GM12878 (cell line): ENCODE data around the gene RPS6KC1. TPM values are rescaled to one million over a fixed set of nuclear protein-coding genes. Genes with fewer than 3 reads are reported as not detected.

Source experiments
- ATAC-seq: fragments of 200-7000 bp; cut with Tn5 transposase; 3 replicates; pipeline ENCODE4 v1.9.1; 2020; ENCODE audit warnings: mild to moderate bottlenecking, moderate library complexity
- BruUV-seq: library from RNA; stranded (reverse); fragments of 400-500 nt; replicated peaks from 2 replicates; lab custom pipeline; 2021; lab: Mats Ljungman, UMichigan
- CTCF ChIA-PET: fragments of 300-600 bp; sonication (Branson Sonifier 250); formaldehyde crosslinking; extraction: SDS; loops from one replicate; lab custom pipeline; 2021; ENCODE audit warnings: inconsistent platforms; lab: Yijun Ruan, JAX
- POLR2A ChIA-PET: fragments of 350-600 bp; formaldehyde crosslinking; extraction: SDS; loops from one replicate; lab custom pipeline; 2021; ENCODE audit warnings: inconsistent platforms; lab: Charles Lee
- RAD21 ChIA-PET: fragments of 300-600 bp; sonication (Branson Sonifier 250); formaldehyde crosslinking; loops from one replicate; lab custom pipeline; 2023; ENCODE audit warnings: antibody characterized with exemption; ENCODE audit not compliant: unreplicated experiment; lab: Charles Lee
- SMC1A ChIA-PET: fragments of 300-600 bp; sonication (Branson Sonifier 250); formaldehyde crosslinking; loops from one replicate; lab custom pipeline; 2023; ENCODE audit not compliant: unreplicated experiment, uncharacterized antibody; lab: Charles Lee
- DNase-seq: peaks from one replicate; pipeline ENCODE4 v3.0.0-alpha.2; 2011; ENCODE audit warnings: low read depth, low spot score
- FAIRE-seq: peaks from 3 replicates; lab custom pipeline; 2011; peaks lifted over from hg19 to GRCh38; lab: Jason Lieb, UNC
- H2AFZ ChIP-seq: 2 replicates; pipeline ENCODE4 v1.6.0; 2011; ENCODE audit warnings: low read depth, low read length, control low read depth; ENCODE audit not compliant: control insufficient read depth
- H3K27ac ChIP-seq: 2 replicates; pipeline ENCODE4 v1.5.1; 2011; ENCODE audit warnings: control low read depth; ENCODE audit not compliant: control insufficient read depth, insufficient read depth
- H3K27me3 ChIP-seq, 2 experiments: replicated peaks in 1 of 2; 2 replicates each; pipeline versions ENCODE4 v1.6.0 to v1.6.1; 2011; ENCODE audit warnings: low read length in 1 of 2; ENCODE audit not compliant: control insufficient read depth in 2 of 2, insufficient read depth in 2 of 2
- H3K36me3 ChIP-seq, 2 experiments: 2 replicates each; pipeline ENCODE4 v1.5.1; 2011; ENCODE audit warnings: low read length in 1 of 2; ENCODE audit not compliant: control insufficient read depth in 2 of 2, insufficient read depth in 2 of 2
- H3K4me1 ChIP-seq: 2 replicates; pipeline ENCODE4 v1.6.1; 2011; ENCODE audit warnings: mild to moderate bottlenecking, low read length, moderate library complexity, mixed read lengths; ENCODE audit not compliant: control insufficient read depth, insufficient read depth
- H3K4me2 ChIP-seq: 2 replicates; pipeline ENCODE4 v1.6.0; 2011; ENCODE audit warnings: control low read depth; ENCODE audit not compliant: control insufficient read depth, insufficient read depth
- H3K4me3 ChIP-seq: fragments of 200-600 bp; sonication (generic); 2 replicates; pipeline ENCODE4 v1.5.1; 2016
- H3K79me2 ChIP-seq: 2 replicates; pipeline ENCODE4 v1.6.0; 2011; ENCODE audit warnings: low read length; ENCODE audit not compliant: control insufficient read depth, insufficient read depth
- H3K9ac ChIP-seq: 2 replicates; pipeline ENCODE4 v1.8.0; 2011; ENCODE audit warnings: low read length, control low read depth, mixed read lengths; ENCODE audit not compliant: control insufficient read depth, insufficient read depth
- H3K9me3 ChIP-seq: replicated peaks from 3 replicates; pipeline ENCODE4 v1.5.1; 2011; ENCODE audit warnings: mild to moderate bottlenecking, low read length; ENCODE audit not compliant: control insufficient read depth, insufficient read depth
- H4K20me1 ChIP-seq: 2 replicates; pipeline ENCODE4 v1.6.0; 2011; ENCODE audit not compliant: control insufficient read depth, insufficient read depth
- BCLAF1 ChIP-seq: fragments of 450-650 bp; IDR thresholded peaks from 2 replicates; pipeline ENCODE4 v1.6.1; 2017; ENCODE audit warnings: antibody characterized with exemption, mild to moderate bottlenecking, moderate library complexity
- CEBPB ChIP-seq, 2 experiments: fragments of 150-350 bp in 1 of 2; IDR thresholded peaks; 2 replicates each; pipeline ENCODE4 v1.6.1; 2012 to 2014; ENCODE audit warnings: low read depth in 2 of 2, low read length in 2 of 2, borderline replicate concordance in 1 of 2, inconsistent platforms in 1 of 2
- FOS ChIP-seq: IDR thresholded peaks from 3 replicates; pipeline ENCODE4 v1.6.1; 2011; ENCODE audit warnings: borderline replicate concordance; ENCODE audit not compliant: insufficient read length; ENCODE audit errors: extremely low read depth
- NBN ChIP-seq: fragments of 450-650 bp; IDR thresholded peaks from 2 replicates; pipeline ENCODE4 v1.6.1; 2016
- SKIL ChIP-seq: fragments of 450-650 bp; IDR thresholded peaks from 2 replicates; pipeline ENCODE4 v1.6.1; 2017; ENCODE audit warnings: mild to moderate bottlenecking, low read depth, inconsistent platforms; ENCODE audit not compliant: poor library complexity, severe bottlenecking
- SMARCA5 ChIP-seq: fragments of 450-650 bp; IDR thresholded peaks from 2 replicates; pipeline ENCODE4 v1.6.1; 2017; ENCODE audit warnings: mild to moderate bottlenecking
- SUZ12 ChIP-seq: fragments of 200-600 bp; sonication (generic); IDR thresholded peaks from one replicate; pipeline ENCODE4 v1.6.1; 2018; ENCODE audit warnings: antibody characterized with exemption, mild to moderate bottlenecking; ENCODE audit not compliant: unreplicated experiment
- ZZZ3 ChIP-seq: IDR thresholded peaks from 2 replicates; pipeline ENCODE4 v1.6.1; 2011; ENCODE audit warnings: low read depth; ENCODE audit not compliant: control insufficient read depth, insufficient read length
- WGBS: methylation state at CpG from one replicate; pipeline ENCODE4 v1.1.6; 2016; ENCODE audit warnings: low lambda C conversion rate; ENCODE audit not compliant: insufficient replicate concordance, insufficient coverage; ENCODE audit errors: missing lambda C conversion rate; 5-methylcytosine and 5-hydroxymethylcytosine counted together
- in situ Hi-C: fragments of 300-500 bp; cut with MboI; formaldehyde crosslinking; loops from 9 replicates; pipeline ENCODE4 v1.14.3; 2018; ENCODE audit warnings: mixed read lengths
- intact Hi-C: fragments of 100-400 bp; cut with micrococcal nuclease; formaldehyde crosslinking; loops from one replicate; pipeline ENCODE4 v1.14.2; 2022; ENCODE audit not compliant: unreplicated experiment
- polyA plus RNA-seq, 11 experiments: library from polyadenylated mRNA; depleted of rRNA in 4 of 11; unstranded in 6 of 11; stranded (reverse) in 5 of 11; fragments of >200 nt; fragmentation: Nextera tagmentation in 4 of 11; fragmentation: Illumina TruSeq in 1 of 11; extraction: Ambion mirVana in 4 of 11; extraction: Trizol in 1 of 11; gene quantifications; 1 replicate in 1 of 11; 2 replicates in 10 of 11; pipeline versions ENCODE4 v1.2.1 to v1.2.3, GENCODE V29; 2011 to 2016; ENCODE audit warnings: inconsistent platforms in 2 of 11, missing spikeins in 2 of 11, low read depth in 1 of 11
- total RNA-seq, 4 experiments: library from RNA; depleted of rRNA in 3 of 4; stranded (reverse); fragments of >200 nt in 3 of 4; fragmentation: Illumina TruSeq in 1 of 4; extraction: Trizol in 1 of 4; gene quantifications; 2 replicates each; pipeline versions ENCODE4 v1.2.1 to v1.2.3, GENCODE V29; 2013 to 2021

Gene RPS6KC1
- total and polyA plus RNA-seq, 10 of the 15 experiments (the other 5 are each of a cell fraction or from before 2014, with no cell fraction given), result 2.9 to 17.3 (median 12.2) TPM

- no peak for TF ChIP-seq BCLAF1
- H3K79me2 ChIP-seq, result no peaks in the 10 kb centered on the region
- no peaks in the 10 kb centered on the region; a peak in 1 of 4 replicates for H3K36me3 ChIP-seq
- H3K4me2 ChIP-seq, result no peak overlapping the region
- RAD21 ChIA-PET, result interaction anchor here (1.9 kb wide), 1 partner anchor 53 kb away, joined by 5 read pairs; no protein-coding TSS in a partner anchor
- DNase-seq (no peak), ATAC-seq (no peak), FAIRE-seq (no peak)
- H3K27me3 ChIP-seq, result no peaks in the 10 kb centered on the region
- H4K20me1 ChIP-seq, result no peaks in the 10 kb centered on the region
- H2AFZ ChIP-seq, result no peak overlapping the region
- POLR2A ChIA-PET, result no interaction called here
- no peak overlapping the region for H3K4me3 ChIP-seq
- no peaks in the 10 kb centered on the region for H3K9me3 ChIP-seq
- H3K4me1 ChIP-seq, result no peaks in the 10 kb centered on the region
- no peak overlapping the region for H3K9ac ChIP-seq
- in situ Hi-C loops (no loop called here), intact Hi-C loops (no loop called here)
- H3K27ac ChIP-seq, result no peak overlapping the region
- WGBS, result 35% methylated on average over 3 of the region's 3 CpGs
- CTCF ChIA-PET, result interaction anchor here (0.9 to 1.4 kb wide), 2 partner anchors 17 to 512 kb away, joined by 3 read pairs; no protein-coding TSS in a partner anchor
- BruUV-seq, result no TSS peak
- SMC1A ChIA-PET, result interaction anchor here (0.6 to 1.3 kb wide), 4 partner anchors 18 to 66 kb away, joined by 3 to 5 read pairs (median 3); no protein-coding TSS in a partner anchor
These were observed 125.3 kb downstream of the RPS6KC1 start for GRCh38 chr1:213176341-213176740.

- in situ Hi-C loops (no loop called here), intact Hi-C loops (no loop called here)
- H3K4me1 ChIP-seq, result no peaks in the 10 kb centered on the region
- H3K79me2 ChIP-seq, result no peaks in the 10 kb centered on the region
- H3K9me3 ChIP-seq, result no peaks in the 10 kb centered on the region
- H3K27me3 ChIP-seq, result no peaks in the 10 kb centered on the region
- ChIA-PET CTCF (no interaction called here), SMC1A (interaction anchor here (1.0 kb wide), 1 partner anchor 49 kb away, joined by 3 read pairs; no protein-coding TSS in a partner anchor), POLR2A (no interaction called here), RAD21 (no interaction called here)
- BruUV-seq, result no TSS peak
- no peak overlapping the region for H3K4me2 ChIP-seq
- FAIRE-seq (no peak), ATAC-seq (no peak), DNase-seq (no peak)
- no peak overlapping the region for H2AFZ ChIP-seq
- no peak overlapping the region for H3K4me3 ChIP-seq
- no peak overlapping the region for H3K9ac ChIP-seq
- no peak overlapping the region for H3K27ac ChIP-seq
- no peaks in the 10 kb centered on the region for H3K36me3 ChIP-seq
- no peaks in the 10 kb centered on the region for H4K20me1 ChIP-seq
- 56% methylated on average over 2 of the region's 2 CpGs for WGBS
- TF ChIP-seq CEBPB (IDR thresholded peaks at IDR 0.05; ENCODE audit: borderline replicate concordance in 1 of 2, low read depth in 2 of 2, low read length in 2 of 2), result no peak
- no peak for TF ChIP-seq ZZZ3
- TF ChIP-seq SUZ12, result no peak
- TF ChIP-seq SMARCA5, result no peak
- no peak for TF ChIP-seq BCLAF1
- TF ChIP-seq SKIL, result no peak
- TF ChIP-seq NBN, result no peak
- no peak for TF ChIP-seq FOS
These were observed 128.7 kb downstream of the RPS6KC1 start for GRCh38 chr1:213179784-213180183.
